HEK293T (cell line): ENCODE measurements around the gene HTR2A.

ENCODE experiments used
- ARNT ChIP-seq: fragments of 450-650 bp; IDR thresholded peaks from 2 replicates; pipeline ENCODE4 v1.6.1; 2017; ENCODE audit warnings: mild to moderate bottlenecking
- BHLHE40 ChIP-seq: fragments of 450-650 bp; IDR thresholded peaks from 2 replicates; pipeline ENCODE4 v1.6.1; 2016; ENCODE audit warnings: mild to moderate bottlenecking, moderate library complexity, borderline replicate concordance
- CTBP1 ChIP-seq: fragments of 450-650 bp; IDR thresholded peaks from 2 replicates; pipeline ENCODE4 v1.6.1; 2016; ENCODE audit warnings: borderline replicate concordance
- ELF4 ChIP-seq: fragments of 450-650 bp; IDR thresholded peaks from 2 replicates; pipeline ENCODE4 v1.6.1; 2017; ENCODE audit warnings: antibody characterized with exemption
- FOXA1 ChIP-seq: fragments of 450-650 bp; IDR thresholded peaks from 2 replicates; pipeline ENCODE4 v1.6.1; 2016; ENCODE audit warnings: mild to moderate bottlenecking
- FOXK2 ChIP-seq: fragments of 450-650 bp; IDR thresholded peaks from 2 replicates; pipeline ENCODE4 v1.6.1; 2016; ENCODE audit warnings: mild to moderate bottlenecking
- FOXM1 ChIP-seq: fragments of 450-650 bp; IDR thresholded peaks from 2 replicates; pipeline ENCODE4 v1.6.1; 2017; ENCODE audit warnings: mild to moderate bottlenecking, borderline replicate concordance
- LEF1 ChIP-seq: fragments of 450-650 bp; IDR thresholded peaks from 2 replicates; pipeline ENCODE4 v1.6.1; 2017; ENCODE audit warnings: mild to moderate bottlenecking, borderline replicate concordance
- NFRKB ChIP-seq: fragments of 450-650 bp; IDR thresholded peaks from 2 replicates; pipeline ENCODE4 v1.6.1; 2016; ENCODE audit warnings: mild to moderate bottlenecking, moderate library complexity
- SP1 ChIP-seq: fragments of 450-650 bp; IDR thresholded peaks from 2 replicates; pipeline ENCODE4 v1.6.1; 2017
- SUZ12 ChIP-seq: fragments of 450-650 bp; IDR thresholded peaks from 2 replicates; pipeline ENCODE4 v1.6.1; 2016; ENCODE audit warnings: mild to moderate bottlenecking
- TARDBP ChIP-seq: fragments of 450-650 bp; IDR thresholded peaks from 2 replicates; pipeline ENCODE4 v1.6.1; 2016
- TF ChIP-seq, protein P1 (sequence below): fragments of 450-650 bp; IDR thresholded peaks from 2 replicates; pipeline ENCODE4 v1.6.1; 2016

DNA sequence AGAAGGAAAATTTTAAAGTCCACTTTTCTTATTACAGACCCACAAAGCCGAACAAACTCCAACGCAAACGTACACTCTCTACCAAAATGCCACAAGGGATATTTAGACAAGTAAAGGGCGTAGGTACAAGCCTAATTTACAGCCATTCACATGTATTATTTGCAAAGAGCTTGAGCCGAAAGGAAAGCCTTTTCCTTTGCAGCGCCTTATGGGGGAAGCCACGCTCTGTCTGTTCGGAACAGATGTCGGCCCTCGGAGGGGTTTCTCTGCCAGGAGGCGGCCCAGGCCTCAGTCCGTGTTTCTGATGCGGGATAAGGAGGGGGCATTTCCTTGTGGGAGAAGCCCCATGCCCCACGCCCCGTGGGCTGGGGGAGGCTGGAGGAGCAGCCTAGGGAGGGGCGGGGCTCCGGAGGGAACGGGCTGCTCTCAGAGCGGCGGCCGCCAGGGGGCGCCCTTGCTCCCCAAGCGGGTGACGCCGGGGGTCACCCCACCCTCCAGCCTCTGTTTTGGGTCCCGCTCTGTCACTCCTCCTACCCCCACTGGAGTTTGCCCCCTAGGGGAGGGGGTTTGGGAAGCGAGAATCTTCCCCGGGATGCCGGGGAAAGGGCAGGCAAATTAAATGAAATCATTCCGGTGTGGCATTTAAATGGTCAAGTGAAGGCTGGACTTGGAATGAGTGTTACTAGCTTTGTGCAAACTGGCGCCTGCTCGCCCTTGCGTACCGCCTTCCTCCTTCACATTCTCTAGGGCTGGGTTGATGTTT is 2.9 kb downstream of the HTR2A start:
- TF ChIP-seq FOXM1 (peak; percentile 61; the same call in 1 of the 2 replicates), ELF4 (no peak), LEF1 (no peak), FOXK2 (no peak), ARNT (no peak), SP1 (no peak), FOXA1 (no peak), TARDBP (no peak), BHLHE40 (no peak), NFRKB (no peak), CTBP1 (no peak), SUZ12 (no peak)
- TF ChIP-seq, protein P1, sequence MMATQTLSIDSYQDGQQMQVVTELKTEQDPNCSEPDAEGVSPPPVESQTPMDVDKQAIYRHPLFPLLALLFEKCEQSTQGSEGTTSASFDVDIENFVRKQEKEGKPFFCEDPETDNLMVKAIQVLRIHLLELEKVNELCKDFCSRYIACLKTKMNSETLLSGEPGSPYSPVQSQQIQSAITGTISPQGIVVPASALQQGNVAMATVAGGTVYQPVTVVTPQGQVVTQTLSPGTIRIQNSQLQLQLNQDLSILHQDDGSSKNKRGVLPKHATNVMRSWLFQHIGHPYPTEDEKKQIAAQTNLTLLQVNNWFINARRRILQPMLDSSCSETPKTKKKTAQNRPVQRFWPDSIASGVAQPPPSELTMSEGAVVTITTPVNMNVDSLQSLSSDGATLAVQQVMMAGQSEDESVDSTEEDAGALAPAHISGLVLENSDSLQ, result no peak
